ENCODE data around the gene ITGB2.

ITGB2 gene

DNA sequence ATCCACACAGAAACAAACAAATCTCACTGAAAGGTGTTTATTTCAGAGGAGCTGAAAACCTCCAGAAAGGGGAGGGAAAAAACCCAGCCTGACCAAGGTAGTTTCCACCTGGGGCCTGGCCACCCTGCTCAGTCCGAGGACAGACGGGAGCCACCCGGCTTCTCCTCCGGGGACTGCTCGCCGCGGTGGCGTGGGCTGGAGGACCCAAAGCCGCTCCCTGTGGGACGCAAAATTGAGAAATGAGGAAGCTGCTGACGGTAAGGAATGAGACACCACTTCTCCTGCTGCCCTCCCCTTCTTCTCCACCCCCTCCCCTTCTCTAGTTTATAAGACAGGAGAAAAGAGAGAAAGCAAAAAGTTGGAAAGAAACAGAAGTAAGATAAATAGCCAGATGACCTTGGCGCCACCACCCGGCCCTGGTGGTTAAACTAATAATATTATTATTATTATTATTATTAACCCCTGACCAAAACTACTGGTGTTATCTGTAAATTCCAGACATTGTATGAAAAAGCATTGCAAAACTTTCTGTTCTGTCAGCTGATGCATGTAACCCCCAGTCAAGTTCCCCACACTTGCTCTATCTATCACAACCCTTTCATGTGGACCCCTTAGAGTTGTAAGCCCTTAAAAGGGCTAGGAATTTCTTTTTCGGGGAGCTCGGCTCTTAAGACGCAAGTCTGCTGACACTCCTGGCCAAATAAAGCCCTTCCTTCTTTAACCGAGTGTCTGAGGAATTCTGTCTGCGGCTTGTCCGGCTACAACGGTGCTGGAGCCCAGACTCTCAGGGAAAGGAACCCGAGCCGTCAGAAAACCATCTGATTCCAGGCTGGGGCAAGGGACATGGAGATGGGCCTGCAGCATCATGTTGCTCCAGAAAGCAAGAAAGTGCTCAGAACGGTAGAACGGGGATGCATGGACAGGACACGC is 12.5 kb downstream of the ITGB2 start:
- no peak for DNase-seq

DNA sequence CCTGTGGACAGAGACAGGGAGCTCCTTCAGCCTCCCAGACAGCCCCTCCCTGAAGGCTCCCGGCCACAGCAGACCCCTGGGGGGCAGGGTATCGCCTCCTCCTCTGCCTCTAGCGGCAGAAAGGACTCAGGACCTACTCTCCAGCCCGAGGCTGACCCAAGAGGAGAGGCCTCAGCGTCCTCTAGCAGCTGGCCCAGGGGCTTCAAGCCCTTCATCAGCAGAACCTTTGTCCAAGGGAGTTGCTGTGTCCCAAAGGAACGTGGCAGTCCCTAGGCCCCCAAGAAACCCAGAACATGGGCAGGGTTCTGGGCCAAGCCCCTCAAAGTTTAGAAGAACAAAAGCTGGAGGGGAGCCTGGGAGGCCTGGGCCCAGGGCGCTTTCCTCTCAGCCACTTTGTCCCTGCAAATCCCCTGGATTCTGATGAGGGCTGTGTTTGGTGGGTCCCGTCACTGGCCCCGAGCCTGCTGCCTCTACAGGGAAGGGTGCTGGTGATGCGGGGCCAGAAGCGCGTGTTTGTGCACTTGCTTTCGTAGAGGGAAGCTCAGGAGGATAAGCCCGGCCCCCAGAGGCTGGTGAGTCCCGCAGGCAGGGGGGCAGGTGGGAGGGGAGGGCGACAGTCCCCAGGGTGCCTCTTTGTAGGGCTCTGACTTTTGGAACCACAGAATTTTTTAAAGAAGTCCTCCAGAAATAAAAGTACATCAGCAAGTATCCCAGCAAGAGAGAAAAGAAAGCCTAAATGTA is 13.3 kb downstream of the ITGB2 start:
- DNase-seq = no peak

DNA sequence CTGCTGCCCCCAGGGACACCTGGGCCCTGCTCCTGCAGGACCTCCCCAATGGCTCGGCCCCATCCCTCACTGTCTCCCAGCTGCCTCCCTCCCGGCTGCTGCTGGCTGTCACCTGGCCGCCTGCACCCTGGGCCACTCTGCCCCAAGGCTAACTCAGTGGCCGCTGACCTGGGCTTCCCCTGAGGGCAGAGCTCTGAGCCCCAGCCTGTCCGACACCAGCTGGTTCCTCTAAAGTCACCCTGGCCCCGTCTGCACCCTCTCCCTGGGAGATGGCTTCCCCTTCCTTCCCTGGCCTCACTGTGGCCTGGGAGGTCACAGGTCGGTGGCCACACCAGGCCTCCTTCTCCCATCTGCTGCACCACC is 15.0 kb downstream of the ITGB2 start:
- no peak for DNase-seq

DNA sequence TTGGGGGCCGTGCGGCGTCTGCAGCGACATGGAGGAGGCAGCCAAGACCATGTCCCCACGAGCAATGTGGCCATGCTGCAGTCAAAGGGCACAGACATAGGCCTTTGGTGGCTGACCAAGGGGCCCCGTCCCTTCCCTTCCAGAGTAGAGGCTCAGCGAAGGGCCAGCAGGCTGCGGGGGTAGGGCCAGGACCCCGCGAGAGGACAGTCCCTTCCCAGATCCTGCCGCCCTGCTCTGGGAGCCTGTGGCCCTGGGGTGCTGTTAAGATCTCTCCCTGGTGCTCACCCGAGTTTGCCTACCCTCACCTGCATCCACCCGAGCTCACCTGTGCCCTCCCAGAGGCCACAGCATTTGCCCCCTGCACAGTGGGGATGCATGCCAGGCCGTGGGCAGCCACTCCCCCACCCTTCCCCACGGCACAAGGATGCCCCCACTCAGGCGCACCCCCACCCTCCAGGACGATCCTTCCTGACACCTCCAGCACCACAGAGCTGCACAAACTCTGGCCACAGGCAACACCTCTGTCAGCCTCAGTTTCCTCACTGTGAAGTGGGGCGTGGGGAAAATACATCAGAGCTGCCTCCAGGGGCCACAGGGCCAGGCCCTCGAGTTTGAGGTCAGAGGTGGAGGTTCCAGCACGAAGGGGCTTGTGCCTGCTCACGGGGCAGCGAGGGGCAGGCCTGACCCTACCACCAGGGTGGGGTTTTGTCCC is 15.5 kb downstream of the ITGB2 start:
- DNase-seq = no peak

DNA sequence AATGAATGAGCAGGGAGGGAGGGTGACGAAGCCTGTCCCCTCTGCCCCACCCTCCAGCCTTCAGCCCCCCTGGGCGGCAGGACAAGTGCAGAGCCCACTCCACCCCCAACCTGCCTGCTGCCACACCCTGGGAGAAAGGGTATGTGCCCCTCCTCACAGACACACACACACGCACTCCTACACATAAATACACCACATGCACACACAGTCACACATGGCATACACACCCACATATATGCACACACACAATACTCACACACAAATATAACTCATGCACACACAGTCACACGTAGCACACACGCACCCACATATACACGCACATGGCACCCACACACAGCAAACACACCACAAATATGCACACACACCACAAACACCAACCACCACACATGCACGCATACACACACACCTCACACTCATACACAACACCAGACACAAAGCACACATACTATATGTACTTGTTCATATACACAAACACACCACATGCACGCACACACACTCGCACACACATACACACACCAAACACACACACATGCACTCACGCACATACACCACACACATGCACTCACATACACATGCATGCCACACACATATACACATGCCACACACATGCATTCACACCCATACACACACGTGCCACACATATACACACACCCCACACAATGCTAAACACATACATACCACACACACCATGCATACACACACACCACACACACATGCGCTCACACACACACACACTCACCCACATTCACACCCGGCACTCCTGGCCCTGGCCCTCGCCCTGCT is 16.4 kb downstream of the ITGB2 start:
- DNase-seq = no peak

DNA sequence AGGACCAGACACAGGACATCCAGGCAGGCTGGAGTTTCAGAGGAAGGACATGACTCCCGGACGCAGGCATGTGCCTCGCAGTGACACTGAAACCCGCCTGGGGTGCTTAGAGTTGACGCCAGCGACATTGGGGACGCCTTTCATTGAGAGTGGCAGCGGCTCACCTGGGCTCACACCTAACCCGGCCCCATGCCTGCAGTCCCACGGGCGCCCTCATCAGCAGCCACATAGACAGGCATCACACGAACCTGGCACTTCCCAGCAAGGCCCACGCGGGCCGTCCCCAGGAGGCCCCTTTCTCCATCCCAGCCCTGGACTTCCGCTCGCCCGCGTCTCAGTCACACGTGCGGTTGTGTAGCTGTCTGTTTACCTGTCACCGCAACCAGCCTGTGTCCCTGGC is 17.0 kb downstream of the ITGB2 start:
- DNase-seq = no peak

DNA sequence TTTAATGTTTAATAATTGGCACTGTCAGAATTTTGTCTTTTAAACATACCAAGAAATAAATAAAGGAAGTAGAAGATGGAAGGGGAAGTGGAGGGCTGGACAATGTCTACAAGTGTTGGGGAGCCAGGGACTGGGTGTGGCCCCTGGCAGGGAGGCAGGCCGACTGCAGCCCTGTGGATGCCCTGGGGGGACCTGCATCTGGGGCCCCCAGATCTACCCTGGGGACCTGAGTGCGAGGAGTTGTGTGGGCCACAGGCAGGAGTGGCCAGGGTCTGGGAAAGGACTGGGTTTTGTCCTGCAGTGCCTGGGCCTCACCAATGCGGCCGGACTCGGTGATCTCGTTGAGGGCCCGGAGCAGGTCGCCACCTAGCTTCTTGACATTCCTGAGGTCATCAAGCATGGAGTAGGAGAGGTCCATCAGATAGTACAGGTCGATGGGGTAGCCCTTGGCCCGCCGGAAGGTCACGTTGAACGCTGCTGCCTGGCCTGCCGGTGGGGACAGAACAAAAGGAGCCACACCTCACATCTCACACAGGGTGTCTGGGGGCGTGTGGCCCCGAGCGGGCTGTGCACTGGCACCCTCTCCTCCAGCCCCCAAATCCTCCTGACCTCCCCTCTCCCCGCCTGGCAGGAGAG is 17.5 kb downstream of the ITGB2 start:
- DNase-seq = no peak

DNA sequence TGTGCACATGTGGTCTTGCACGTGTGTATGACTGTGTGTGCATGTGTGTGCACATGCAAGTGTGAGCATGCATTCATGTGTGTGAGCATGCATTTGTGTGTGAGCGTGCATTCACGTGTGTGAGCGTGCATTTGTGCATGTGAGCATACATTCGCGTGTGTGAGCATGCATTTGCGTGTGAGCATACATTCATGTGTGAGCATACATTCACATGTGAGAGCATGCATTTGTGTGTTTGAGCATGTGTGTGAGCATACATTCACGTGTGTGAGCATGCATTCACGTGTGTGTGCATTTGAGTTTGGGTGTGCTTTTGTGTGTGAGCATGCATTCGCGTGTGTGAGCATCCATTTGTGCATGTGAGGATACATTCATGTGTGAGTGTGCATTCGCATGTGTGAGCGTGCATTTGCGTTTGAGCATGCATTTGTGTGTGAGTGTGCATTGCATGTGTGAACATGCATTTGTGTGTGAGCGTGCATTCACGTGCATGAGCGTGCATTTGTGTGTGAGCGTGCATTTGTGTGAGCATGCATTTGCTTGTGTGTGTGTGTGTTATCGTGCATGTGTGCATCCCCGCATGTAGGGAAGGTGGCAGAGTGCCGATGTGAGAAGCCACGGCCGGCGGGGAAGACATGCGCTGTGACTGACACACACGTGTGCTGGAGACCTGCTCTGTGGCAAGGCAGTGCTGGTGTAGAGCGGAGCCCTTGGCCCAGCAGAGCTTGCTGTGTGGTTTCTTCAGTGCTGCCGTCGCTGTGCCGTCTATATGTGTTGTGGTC is 18.2 kb downstream of the ITGB2 start:
- no peak for DNase-seq

DNA sequence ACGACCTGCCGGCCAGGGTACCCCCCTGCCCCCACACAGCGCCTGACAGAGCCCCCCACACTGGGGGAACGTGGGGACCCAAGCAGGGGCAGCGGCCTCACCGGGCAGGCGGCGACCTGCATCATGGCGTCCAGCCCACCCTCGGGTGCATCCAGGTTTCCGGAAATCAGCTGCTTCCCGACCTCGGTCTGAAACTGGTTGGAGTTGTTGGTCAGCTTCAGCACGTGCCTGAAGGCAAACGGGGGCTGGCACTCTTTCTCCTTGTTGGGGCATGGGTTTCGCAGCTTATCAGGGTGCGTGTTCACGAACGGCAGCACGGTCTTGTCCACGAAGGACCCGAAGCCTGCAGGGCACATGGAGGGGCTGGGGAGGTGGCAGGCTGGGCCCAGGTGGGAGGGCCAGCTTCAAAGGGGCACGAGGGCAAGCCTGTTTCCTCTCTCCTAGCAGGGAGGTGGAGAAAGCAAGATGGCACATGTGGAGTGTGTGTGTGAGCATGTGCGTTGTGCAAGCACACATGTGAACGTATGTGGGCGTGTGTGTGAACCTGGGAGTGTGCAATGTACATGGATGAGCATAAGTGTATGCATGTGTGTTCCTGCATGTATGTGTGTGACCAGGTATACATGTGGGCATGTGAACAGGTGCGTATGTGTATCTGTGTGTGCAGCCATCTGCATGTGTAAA is 19.2 kb downstream of the ITGB2 start:
- DNase-seq = no peak

DNA sequence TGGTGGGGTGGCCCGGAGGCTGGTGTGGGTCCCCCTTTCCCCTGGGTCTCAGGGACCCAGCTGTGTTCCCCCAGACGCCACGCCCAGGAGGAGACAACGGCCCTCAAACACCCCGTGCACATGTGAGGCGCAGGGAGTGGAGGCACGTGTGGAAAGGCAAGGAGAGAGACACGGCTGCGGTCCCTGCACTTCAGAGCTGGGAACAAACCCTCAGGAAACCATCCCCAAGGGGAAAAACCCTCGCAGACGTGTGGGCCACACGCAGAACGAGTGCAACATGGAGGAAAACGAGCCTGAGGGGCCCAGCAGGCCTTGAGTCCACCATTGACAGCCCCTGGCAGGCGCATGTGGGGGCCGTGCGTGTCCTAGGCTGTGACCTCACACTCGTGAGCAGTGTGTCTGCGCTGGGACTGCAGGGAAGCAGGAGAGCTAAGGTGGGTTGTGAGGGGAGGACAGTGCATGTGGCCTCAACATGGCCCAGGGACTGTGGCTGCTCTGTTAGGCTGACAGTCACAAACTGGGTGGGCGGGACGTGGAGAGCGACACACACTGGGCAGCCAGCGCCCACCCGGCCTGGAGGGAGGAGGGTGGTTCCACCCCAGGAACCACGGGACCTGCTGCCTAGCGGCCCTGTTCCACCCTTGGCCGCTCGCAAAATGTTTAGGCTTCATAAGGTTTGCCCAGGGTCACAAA is 20.0 kb downstream of the ITGB2 start:
- DNase-seq = no peak

DNA sequence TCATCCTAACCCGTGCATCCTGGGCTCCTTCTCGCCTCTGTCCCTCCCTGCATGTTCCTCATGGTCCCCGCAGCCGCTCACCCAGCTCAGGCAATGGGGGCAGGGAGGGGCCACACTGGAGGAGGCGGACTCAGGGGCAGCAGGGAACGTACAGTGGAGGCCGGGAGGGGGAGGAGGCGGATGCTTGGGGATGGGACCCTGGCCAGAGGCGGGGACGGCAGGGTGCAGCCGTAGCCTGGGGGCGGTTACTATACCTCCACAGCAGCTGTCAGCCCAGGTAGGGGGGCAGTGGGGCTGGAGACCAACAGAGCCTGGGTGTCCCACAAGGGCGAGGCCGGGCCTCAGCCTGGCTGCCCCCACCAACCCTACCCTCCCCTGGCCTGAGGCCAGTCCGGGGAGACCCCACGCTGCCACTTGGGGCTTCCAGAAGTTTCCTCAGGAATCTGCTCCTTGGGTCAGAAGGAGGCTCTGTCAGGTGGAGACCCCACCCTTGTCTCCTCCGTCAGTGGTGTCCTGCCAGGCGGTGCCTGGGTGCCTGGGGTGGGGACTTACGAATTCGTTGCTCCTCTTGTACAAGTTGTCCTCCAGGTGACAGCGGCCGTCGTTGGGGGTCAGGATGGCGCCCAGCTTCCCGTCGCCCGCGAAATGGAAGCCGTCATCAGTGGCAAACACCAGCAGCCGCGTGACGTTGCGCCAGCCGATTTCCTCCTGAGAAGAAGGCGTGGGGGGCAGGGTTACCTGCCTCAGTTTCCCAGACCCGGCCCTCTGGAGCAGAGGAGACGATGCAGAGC is 20.7 kb downstream of the ITGB2 start:
- no peak for DNase-seq

DNA sequence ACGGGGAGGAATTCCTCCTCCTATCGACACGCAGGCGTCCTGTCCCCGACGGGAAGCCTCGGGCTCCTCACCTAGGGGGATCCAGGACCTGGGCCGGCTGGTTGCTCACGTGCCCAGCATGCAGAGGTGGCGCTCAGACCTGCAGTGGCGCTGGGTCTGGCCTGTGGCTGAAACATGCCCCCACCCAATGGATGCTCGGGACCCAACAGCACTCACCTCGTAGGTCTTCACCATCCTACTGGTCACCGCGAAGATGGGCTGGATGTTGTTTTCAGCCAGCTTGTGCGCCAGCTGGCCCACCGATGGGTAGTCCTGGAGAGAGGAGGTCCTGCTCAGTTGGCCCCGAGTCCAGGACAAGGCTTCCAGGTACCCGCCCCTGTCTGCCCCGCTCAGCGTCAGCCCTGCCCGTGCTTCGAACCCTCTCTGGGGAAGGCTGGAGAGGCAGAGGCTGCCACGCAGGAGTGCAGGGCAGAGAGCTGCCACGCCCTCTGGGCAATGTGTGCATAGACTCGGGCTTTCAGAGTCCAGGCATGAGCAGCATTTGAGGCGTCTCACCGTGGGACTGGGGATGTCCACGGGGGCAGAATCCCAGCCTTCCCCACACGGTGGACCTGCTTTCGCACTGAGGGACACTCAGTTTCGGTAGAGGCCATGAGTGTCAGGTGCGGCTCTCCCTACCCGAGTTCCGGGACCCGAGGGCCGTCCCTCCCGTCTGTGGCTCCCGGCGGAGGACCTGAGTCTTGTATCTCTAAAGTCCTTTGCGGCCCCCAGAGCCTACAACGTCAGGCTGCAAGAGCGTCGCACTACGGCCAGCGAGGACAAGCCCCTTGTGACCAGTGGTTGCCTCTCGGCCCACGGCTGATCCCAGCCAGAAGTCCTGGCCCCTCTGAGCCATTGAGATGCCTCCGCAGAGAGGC is 21.6 kb downstream of the ITGB2 start:
- no peak for DNase-seq

DNA sequence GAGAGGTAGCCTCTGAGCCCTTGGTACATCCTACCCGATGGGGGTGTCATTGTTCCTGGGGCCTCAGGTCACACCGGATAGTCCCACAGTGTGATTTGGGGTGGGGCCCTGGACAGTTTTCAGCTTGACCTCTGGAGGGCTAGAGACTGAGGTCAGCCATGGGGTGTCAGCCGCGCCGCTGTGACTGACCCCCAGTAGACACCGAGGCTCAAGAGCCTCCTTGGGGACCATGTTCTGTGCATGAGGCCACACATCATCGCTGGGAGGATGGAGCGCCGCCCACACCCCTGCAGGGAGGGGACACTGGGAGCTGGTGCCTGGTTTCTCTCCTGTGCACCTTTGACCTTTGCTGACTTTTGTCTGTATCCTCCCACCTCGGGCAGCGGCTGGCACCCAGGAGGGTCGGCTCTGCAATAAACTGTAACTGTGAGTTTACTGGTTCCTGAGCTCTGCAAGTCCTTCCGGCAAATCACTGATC is 22.6 kb downstream of the ITGB2 start:
- DNase-seq = no peak

DNA sequence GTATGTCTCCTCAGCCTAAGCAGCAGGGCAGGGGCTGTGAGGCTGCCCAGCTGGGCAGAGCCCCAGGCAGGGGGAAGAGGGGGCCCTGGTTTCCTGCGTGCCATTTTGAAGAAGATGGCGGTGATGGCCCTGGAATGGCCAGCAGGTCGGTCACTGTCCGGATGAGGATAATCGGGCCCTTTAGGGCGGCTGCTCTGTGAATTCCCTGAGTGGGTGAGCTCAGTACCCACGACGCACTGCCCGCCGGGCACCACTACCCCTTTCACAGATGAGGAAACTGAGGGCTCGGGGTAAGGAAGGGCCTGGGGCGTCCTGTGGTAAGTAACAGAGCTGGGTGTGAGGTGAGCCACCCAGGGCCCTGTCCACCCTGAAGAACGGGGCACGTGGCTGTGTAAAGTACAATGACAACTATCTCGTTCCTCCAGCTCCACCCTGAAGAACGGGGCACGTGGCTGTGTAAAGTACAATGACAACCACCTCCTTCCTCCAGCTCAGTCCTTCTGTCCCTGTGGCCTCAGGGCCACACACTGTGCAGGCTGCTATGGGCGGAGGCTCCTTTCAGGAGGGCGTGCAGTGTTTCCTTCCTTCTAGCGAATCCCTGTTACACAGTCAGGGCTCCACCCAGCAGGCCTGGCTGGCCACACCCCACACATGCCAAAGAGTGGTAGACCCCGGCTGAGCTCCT is 23.2 kb downstream of the ITGB2 start:
- DNase-seq = no peak

DNA sequence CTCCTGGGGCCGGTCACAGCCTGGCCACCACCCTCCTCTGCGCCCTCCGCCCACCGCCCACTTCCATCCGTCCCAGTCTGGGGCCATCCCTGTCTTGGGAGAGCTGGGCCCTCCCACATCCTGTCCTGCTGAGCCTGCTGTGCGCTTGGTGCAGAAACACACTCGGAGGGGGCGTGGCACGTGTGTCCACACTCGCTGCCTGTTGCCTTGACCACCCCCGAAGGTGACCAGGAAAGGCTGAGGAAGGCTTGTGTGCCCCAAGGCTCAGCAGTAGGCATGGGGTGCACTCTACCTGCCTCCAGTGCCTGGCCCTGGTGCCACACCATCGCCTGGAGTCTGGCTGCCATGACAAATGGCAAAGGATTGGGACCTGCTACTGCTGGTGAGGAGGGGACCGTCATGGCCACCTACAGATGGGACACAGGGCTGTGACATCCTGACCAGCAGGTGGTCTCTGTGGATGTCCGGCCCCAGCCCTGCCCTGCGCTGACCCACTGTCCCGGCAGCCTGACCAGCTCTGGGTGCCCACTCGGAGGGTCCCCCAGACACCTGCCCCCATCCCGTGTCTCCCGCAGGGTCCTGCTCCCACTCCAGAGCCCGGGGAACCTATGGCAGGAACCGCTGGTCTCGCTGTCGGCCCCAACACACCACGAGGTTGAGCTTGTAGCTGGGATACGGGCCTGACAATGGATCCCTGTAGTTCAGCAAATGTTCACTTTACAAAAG is 24.0 kb downstream of the ITGB2 start:
- DNase-seq = no peak

DNA sequence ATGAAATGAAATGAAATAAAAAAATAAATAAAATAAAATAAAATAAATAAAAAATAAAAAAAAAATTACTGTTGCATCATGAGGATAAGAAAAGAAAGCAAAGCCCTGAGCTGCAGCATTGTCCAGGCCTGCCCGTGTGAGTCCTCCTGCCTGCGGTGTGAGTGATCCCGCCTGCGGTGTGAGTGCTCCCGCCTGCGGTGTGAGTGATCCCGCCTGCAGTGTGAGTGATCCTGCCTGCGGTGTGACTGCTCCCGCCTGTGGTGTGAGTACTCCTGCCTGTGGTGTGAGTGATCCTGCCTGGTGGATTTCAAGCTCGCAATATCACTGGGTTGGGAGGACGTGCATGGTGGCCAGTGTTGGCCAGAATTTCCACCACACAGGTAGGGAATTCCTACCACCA is 24.8 kb downstream of the ITGB2 start:
- no peak for DNase-seq

Measured in NCI-H2107 (cell line).